Ishikawa (cell line): Measurements from ENCODE around the gene PLEKHA6.

Experiments used
- EP300 ChIP-seq: IDR thresholded peaks from 2 replicates; pipeline ENCODE4 v1.6.1; 2012; ENCODE audit warnings: borderline replicate concordance
- TAF1 ChIP-seq: IDR thresholded peaks from 2 replicates; pipeline ENCODE4 v1.6.1; 2012; ENCODE audit warnings: low read depth, mild to moderate bottlenecking
- TEAD4 ChIP-seq: IDR thresholded peaks from 2 replicates; pipeline ENCODE4 v1.6.1; 2012

DNA sequence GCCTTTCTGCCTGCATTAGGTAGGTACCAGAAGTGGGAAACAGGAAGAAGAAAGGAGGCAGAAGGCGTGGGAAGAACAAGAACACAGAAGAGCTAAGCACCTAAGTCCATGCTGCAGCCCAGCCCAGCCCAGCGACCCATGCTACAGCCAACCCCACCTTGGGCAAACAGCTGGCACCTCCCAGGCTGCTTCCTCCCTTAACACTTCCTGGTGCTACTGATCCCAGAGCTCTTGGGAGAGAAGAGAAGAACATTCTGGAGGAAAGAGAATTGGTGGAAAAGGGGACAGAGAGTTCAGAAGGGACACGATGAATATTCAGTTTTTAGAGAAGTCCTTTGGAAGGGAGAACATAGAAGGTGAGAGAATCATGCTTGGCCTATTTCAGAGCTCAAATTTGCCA is 28.5 kb downstream of the PLEKHA6 start:
- TF ChIP-seq TEAD4 (no peak), TAF1 (no peak), EP300 (no peak)
